Astrocyte (in vitro differentiated cells and primary cell): Measurements from ENCODE around the gene IL17RE.
"Not testable (repeated sequence)": the region's sequence is repeated elsewhere in the genome, so short reads cannot be mapped to it uniquely, and the experiment has no call there.

ENCODE experiments used
- EZH2 ChIP-seq: IDR thresholded peaks from 2 replicates; pipeline ENCODE4 v1.6.1; 2012; ENCODE audit warnings: mild to moderate bottlenecking, low read length, inconsistent platforms; ENCODE audit not compliant: insufficient read depth
- TF ChIP-seq, protein P1 (sequence below): IDR thresholded peaks from 2 replicates; pipeline ENCODE4 v1.5.1; 2011; ENCODE audit warnings: low read depth, mild to moderate bottlenecking, inconsistent platforms, low read length, moderate library complexity; ENCODE audit not compliant: insufficient read depth

DNA sequence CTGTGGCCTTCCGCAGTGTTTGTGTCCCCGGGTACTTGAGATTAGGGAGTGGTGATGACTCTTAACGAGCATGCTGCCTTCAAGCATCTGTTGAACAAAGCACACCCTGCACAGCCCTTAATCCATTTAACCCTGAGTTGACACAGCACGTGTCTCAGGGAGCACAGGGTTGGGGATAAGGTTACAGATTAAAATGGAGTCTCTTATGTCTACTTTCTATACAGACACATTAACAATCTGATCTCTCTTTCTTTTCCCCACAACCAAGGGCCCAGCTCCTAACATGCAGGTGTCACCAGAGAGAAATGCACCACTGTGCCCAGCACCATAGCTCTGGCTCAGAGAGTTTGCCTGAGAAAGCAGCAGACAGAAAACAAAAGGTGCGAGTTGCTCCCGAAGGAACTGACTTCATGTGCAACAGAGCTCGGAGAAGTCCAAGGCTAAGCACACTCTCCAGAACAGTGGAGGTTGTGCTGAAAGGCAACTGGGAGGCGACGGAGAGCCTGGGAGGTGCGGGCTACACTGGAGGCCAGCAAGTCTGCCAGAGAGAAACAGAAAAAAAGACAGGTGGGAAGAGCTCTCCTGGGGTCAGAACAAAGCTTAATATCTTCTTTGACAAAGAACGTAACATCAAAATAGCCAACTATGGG is 48.2 kb upstream of the IL17RE start:
- TF ChIP-seq, protein P1, sequence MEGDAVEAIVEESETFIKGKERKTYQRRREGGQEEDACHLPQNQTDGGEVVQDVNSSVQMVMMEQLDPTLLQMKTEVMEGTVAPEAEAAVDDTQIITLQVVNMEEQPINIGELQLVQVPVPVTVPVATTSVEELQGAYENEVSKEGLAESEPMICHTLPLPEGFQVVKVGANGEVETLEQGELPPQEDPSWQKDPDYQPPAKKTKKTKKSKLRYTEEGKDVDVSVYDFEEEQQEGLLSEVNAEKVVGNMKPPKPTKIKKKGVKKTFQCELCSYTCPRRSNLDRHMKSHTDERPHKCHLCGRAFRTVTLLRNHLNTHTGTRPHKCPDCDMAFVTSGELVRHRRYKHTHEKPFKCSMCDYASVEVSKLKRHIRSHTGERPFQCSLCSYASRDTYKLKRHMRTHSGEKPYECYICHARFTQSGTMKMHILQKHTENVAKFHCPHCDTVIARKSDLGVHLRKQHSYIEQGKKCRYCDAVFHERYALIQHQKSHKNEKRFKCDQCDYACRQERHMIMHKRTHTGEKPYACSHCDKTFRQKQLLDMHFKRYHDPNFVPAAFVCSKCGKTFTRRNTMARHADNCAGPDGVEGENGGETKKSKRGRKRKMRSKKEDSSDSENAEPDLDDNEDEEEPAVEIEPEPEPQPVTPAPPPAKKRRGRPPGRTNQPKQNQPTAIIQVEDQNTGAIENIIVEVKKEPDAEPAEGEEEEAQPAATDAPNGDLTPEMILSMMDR = not testable (repeated sequence)
- TF ChIP-seq EZH2 = not testable (repeated sequence)
